ENCODE data around the gene GRIK3. TPM values are rescaled to one million over a fixed set of nuclear protein-coding genes. Genes with fewer than 3 reads are reported as not detected.

Gene GRIK3
- total RNA-seq, 6 experiments from 2014 or later: 0.07 TPM; not detected in 5

GRCh38 chr1:36843027-36843426, 191.3 kb downstream of the GRIK3 start:
- no peak overlapping the region for H3K27ac ChIP-seq
- 71% methylated on average over 6 of the region's 11 CpGs for WGBS (ENCODE audit: insufficient coverage, low coverage, low lambda C conversion rate, missing lambda C conversion rate)
- DNase-seq (peak in 1 of 3 donors; percentile 14), ATAC-seq (no peak)
- no peaks in the 10 kb centered on the region for H3K27me3 ChIP-seq
- no peaks in the 10 kb centered on the region for H3K36me3 ChIP-seq
- no peak overlapping the region for H3K4me3 ChIP-seq
- H3K9me3 ChIP-seq: no peaks in the 10 kb centered on the region
- TF ChIP-seq POLR2A (IDR thresholded peaks at IDR 0.05): no peak
- no peak for TF ChIP-seq CTCF (IDR thresholded peaks at IDR 0.05)
- H3K4me1 ChIP-seq: no peaks in the 10 kb centered on the region
- intact Hi-C loops (cut with DNase I): no loop called here

DNA sequence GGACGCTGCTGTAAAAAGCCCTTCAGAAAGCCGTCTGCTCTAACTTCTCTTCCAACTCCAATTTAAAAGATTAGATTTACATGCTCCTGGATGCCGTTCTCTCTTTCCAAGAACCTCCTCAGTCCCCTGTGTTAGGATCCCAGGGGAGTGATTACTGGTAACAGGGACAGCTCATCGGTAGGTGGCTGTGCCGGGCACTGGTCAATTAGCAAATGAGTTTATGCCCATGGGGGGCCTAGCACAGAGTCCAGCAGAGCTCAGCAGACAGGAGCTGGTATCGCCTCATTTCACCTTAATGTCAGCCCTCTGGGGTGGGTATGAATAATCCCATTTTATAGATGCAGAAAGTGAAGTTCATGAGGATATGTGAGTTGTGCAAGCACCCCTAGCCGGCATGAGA, 191.9 kb downstream of the GRIK3 start:
- no peaks in the 10 kb centered on the region for H3K9me3 ChIP-seq
- H3K27me3 ChIP-seq: no peaks in the 10 kb centered on the region
- WGBS (ENCODE audit: insufficient coverage, low coverage, low lambda C conversion rate, missing lambda C conversion rate): 48% methylated on average over 7 of the region's 7 CpGs
- no peak overlapping the region for H3K4me3 ChIP-seq
- intact Hi-C loops (cut with DNase I): no loop called here
- no peaks in the 10 kb centered on the region for H3K36me3 ChIP-seq
- TF ChIP-seq POLR2A (IDR thresholded peaks at IDR 0.05) (no peak), CTCF (IDR thresholded peaks at IDR 0.05) (no peak)
- H3K4me1 ChIP-seq: no peaks in the 10 kb centered on the region
- ATAC-seq (no peak), DNase-seq (peak in 1 of 3 donors; percentile 3)
- H3K27ac ChIP-seq: no peak overlapping the region

GRCh38 chr1:36839485-36839884, 194.8 kb downstream of the GRIK3 start:
- ATAC-seq (no peak), DNase-seq (no peak)
- no peak for TF ChIP-seq CTCF (IDR thresholded peaks at IDR 0.05)
- H3K27me3 ChIP-seq: no peaks in the 10 kb centered on the region
- H3K4me3 ChIP-seq: no peak overlapping the region
- 53% methylated on average over 2 of the region's 2 CpGs for WGBS (ENCODE audit: insufficient coverage, low coverage, low lambda C conversion rate, missing lambda C conversion rate)
- H3K4me1 ChIP-seq: no peaks in the 10 kb centered on the region
- H3K36me3 ChIP-seq: no peaks in the 10 kb centered on the region
- H3K9me3 ChIP-seq: no peaks in the 10 kb centered on the region
- intact Hi-C loops (cut with DNase I): no loop called here
- H3K27ac ChIP-seq: no peak overlapping the region

DNA sequence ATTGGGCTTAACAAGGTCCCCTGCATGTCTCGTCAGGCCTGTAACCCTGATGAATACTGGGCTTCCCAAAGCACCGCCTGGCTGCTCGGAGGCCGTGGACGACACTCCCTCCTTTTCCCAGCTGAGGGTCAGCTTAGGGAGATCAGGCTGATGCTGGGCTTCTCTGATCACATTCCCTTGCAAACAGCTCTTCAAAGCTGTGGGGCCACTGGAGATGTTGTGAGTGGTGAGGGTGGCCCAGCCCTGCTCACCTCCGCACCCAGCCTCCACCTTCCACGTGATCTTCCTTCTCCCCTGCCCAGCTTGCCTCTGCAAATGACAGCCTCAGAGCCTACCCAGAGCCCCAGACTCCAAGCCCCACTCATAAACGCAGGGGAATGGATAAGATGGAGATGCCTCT, 195.4 kb downstream of the GRIK3 start:
- H3K9me3 ChIP-seq: no peaks in the 10 kb centered on the region
- no peaks in the 10 kb centered on the region for H3K36me3 ChIP-seq
- WGBS (ENCODE audit: insufficient coverage, low coverage, low lambda C conversion rate, missing lambda C conversion rate): 28% methylated on average over 6 of the region's 8 CpGs
- no peak overlapping the region for H3K27ac ChIP-seq
- intact Hi-C loops (cut with DNase I): no loop called here
- DNase-seq (peak in 1 of 3 donors; percentile 14), ATAC-seq (no peak)
- H3K4me3 ChIP-seq: no peak overlapping the region
- no peaks in the 10 kb centered on the region for H3K27me3 ChIP-seq
- no peaks in the 10 kb centered on the region for H3K4me1 ChIP-seq
- TF ChIP-seq CTCF (IDR thresholded peaks at IDR 0.05) (no peak), POLR2A (IDR thresholded peaks at IDR 0.05) (no peak)

DNA sequence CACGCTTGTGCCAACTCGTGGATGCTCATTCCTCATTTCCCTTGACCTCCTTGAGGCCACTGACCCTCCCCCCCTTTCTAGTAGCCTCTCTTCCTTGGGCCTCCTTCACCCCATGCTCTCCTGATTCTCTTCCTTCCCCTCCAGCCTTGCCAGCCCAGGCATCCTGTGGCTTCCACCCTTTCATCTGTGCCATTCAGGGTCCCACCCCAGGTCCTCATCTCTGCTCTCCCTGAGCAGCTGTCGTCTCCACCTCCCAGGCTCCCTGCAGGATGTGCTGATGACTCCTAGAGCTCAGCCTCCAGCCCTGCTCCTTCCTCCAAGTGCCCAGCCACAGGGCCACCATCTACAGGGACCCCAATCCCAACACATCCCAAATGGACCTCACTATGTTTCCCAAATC, 197.4 kb downstream of the GRIK3 start:
- ATAC-seq (no peak), DNase-seq (peak in 1 of 3 donors; percentile 47)
- Histone ChIP-seq H3K27me3 (no peaks in the 10 kb centered on the region), H3K27ac (no peak overlapping the region), H3K36me3 (no peaks in the 10 kb centered on the region), H3K4me3 (no peak overlapping the region), H3K4me1 (no peaks in the 10 kb centered on the region), H3K9me3 (no peaks in the 10 kb centered on the region)
- WGBS (ENCODE audit: insufficient coverage, low coverage, low lambda C conversion rate, missing lambda C conversion rate): 21% methylated on average over 2 of the region's 3 CpGs
- TF ChIP-seq POLR2A (IDR thresholded peaks at IDR 0.05): no peak
- no peak for TF ChIP-seq CTCF (IDR thresholded peaks at IDR 0.05)
- intact Hi-C loops (cut with DNase I): no loop called here

Data from right lobe of liver (tissue), 6 donors.